WI38 (cell line): ENCODE measurements around the gene KCTD6.

Source experiments
- H3K4me3 ChIP-seq: 2 replicates; pipeline ENCODE4 v1.5.1; 2011; ENCODE audit warnings: low read depth, mild to moderate bottlenecking, control low read depth, low read length
- TF ChIP-seq, protein P1 (sequence below): IDR thresholded peaks from 2 replicates; pipeline ENCODE4 v1.5.1; 2012; ENCODE audit warnings: low read depth, mild to moderate bottlenecking, control low read depth, low read length

Gene KCTD6

DNA sequence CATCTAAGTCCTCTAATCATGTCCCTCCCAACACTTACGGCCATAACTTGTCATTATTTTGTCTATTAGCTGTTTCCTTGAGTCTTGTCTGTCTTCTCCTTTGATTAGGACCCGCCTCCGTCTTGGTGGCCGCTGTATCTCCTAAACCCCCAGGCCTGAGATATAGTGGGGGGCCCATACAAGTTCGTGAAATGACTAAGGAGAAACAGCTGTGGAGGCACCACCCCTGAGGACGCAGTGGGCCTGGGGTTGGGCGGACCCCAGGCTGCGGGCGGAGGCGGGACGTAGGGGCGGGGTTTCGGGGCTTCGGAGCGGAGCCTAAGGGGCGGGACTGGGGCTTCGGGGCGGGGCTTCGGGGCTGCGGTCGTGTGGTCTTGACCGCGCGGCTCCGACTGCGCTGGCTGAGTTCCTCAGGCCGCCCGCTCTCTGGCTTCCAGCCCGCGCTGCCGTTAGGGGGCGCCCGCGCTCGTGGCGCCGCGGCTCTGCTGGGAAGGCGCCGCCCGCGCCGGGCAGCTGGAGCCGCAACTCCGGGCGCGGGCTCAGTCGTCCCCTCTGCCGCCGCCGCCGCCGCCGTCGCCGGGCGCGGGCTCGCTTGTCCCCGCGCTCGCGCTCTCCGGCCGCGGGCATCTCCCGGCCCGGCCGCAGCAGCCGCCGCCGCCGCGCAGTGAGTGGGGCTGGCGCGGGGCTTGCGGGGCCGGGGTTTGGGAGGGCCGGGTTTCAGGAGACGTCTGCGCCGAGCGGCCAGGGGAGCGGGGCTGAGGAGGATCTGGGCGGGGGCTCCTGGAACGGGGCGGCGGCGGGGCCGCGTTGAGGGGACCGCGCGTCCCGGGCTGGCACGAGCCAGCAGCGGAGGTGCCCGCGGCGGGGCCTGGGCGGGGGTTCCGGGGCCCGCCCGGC lies at the start of gene KCTD6:
Gene KCTD6 (plus strand): TSS at position 591 of the 897 bp plus-strand sequence. CDS start 6,660 bp downstream, outside the sequence.
- H3K4me3 ChIP-seq, result peak within 1 kb of the TSS; percentile 69
- TF ChIP-seq, protein P1, sequence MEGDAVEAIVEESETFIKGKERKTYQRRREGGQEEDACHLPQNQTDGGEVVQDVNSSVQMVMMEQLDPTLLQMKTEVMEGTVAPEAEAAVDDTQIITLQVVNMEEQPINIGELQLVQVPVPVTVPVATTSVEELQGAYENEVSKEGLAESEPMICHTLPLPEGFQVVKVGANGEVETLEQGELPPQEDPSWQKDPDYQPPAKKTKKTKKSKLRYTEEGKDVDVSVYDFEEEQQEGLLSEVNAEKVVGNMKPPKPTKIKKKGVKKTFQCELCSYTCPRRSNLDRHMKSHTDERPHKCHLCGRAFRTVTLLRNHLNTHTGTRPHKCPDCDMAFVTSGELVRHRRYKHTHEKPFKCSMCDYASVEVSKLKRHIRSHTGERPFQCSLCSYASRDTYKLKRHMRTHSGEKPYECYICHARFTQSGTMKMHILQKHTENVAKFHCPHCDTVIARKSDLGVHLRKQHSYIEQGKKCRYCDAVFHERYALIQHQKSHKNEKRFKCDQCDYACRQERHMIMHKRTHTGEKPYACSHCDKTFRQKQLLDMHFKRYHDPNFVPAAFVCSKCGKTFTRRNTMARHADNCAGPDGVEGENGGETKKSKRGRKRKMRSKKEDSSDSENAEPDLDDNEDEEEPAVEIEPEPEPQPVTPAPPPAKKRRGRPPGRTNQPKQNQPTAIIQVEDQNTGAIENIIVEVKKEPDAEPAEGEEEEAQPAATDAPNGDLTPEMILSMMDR, result peak; percentile 52

DNA sequence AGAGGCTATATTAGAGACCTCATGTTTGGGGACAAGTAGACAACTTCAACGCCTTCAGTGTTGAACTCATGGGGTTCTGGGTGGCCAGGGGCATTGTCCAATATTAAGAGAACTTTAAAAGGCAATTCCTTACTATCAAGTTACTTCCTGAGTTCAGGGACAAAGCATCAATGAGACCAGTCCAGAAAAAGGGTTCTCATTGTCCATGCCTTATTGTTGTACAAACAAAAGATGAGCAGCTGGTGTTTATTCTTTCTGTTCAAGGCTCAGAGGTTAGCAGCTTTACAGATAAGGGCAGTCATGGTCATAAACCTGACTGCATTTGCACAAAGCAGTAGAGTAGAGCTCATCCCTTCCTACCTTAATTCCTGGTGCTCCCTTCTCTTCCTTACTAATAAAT lies 39.7 kb upstream of the KCTD6 start:
- no peak overlapping the region for H3K4me3 ChIP-seq
- TF ChIP-seq, protein P1, result no peak

DNA sequence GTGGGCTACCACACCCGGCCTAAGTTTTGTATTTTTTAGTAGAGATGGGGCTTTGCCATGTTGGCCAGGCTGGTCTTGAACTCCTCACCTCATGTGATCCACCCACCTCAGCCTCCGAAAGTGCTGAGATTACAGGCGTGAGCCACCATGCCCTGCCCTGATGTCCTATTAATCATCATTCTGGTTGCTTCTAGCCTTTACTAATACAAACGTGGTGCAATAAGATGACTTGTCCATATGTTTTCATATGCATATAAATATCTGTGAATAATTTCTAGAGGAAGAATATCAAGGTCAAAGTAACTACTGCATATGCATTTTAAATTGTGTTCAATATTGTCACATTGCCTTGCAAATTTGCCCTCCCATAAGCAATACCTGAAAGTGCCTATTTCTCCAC lies 32.7 kb upstream of the KCTD6 start:
- TF ChIP-seq, protein P1, result no peak
- no peak overlapping the region for H3K4me3 ChIP-seq

DNA sequence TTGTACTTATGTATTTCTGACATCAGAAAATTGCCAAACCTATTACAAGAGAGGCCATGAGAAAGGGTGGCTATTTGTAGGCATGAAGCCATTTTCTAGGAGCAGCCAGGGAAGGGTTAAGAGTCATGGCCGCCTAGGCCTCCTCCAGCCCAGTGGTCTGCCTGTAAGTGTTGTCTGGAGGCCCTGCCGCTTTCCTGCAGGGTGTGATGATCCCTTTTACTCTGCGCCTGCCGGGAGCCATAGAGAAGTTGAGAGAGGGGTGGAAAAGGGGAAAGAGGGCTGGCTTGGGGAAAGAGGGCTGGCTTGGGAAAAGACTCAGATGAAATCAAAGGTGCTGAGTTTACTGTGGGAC lies 29.1 kb upstream of the KCTD6 start:
- TF ChIP-seq, protein P1, result no peak
- no peak overlapping the region for H3K4me3 ChIP-seq

DNA sequence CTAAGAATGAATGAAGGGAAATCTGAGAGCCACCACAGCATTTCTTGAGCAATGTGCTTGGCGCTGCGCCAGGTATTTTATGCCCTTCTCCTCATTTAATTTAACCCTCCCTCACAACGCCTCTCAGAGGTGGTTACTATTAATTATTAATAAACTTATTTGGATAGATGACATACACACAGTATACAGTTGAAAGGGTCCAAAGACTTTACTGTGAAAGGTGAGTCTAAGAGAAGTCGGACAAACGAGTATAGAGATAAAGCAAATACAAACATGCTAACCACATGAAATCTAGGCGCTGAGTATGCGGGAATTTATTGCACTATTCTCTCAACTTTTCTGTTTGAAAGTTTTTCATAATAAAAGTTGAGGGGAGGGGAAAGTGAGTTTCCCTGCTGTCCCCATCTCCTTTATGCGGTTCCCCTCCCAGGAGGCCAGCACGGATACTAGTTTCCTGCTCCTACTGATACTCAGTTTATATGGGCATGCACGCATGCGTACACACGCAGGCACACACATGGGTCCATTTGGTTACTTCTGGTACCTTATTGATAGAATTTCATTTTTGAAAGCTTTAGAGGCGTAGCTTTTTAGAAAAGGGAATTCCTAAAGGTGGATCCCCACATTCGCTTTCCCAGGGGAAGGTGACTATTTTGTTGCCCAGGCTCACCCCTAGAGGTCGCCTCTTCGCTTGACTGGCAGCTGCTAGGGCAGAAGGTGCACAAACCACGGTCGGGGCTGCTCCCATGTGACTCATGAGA lies 28.5 kb upstream of the KCTD6 start:
- no peak overlapping the region for H3K4me3 ChIP-seq
- TF ChIP-seq, protein P1, result peak; percentile 88

DNA sequence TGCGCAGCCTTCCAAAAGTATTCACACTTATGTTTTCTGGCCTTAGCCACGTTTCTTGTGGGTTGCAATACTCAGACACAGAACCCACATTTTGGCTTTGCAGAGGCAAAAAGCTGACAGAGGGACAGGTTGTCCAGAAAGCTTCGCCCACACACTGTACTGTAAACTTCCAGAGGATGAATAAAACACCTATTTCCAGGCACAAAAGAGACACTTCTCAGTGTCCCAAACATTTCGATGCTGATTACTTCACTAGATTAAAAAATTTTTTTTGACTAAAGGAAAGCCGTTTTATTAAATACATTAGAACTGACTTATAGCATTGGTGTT lies 28.0 kb upstream of the KCTD6 start:
- H3K4me3 ChIP-seq, result no peak overlapping the region

More for the DNA sequence above, 28.0 kb upstream of the KCTD6 start:
- TF ChIP-seq, protein P1, result no peak
